ENCODE measurements around the gene CAPNS2.

- no peak for TF ChIP-seq CTCF (conservative IDR thresholded peaks at IDR 0.05)
- no peak for TF ChIP-seq EZH2 (IDR thresholded peaks at IDR 0.05; ENCODE audit: low read depth)
These were observed 27.0 kb upstream of the CAPNS2 start for GRCh38 chr16:55539488-55539887.

All from PC-9 (cell line).